Epidermal melanocyte (primary cell): Measurements from ENCODE around the gene PEX26.

ENCODE experiments used
- DNase-seq: peaks from one replicate; pipeline ENCODE4 v3.0.0; 2011; ENCODE audit warnings: low spot score; ENCODE audit not compliant: insufficient read length

Gene PEX26

GRCh38 chr22:18154821-18155390 is 77.1 kb downstream of the PEX26 start:
- no peak for DNase-seq
